ENCODE data around the gene ZSWIM3.

GRCh38 chr20:45924391-45925261 is 67.2 kb downstream of the ZSWIM3 start:
- TF ChIP-seq EZH2 (IDR thresholded peaks at IDR 0.05; ENCODE audit: borderline replicate concordance, low read depth, low read length, severe bottlenecking) (no peak), CTCF (IDR thresholded peaks at IDR 0.05; ENCODE audit: extremely low read depth in 1 of 2, insufficient read depth in 1 of 2, low read depth in 1 of 2, low read length in 2 of 2) (no peak), MAX (IDR thresholded peaks at IDR 0.05; ENCODE audit: insufficient read depth, insufficient read length) (no peak), POLR2AphosphoS5 (IDR thresholded peaks at IDR 0.05; ENCODE audit: insufficient read depth, low read depth, low read length) (no peak), POLR2A (IDR thresholded peaks at IDR 0.05; ENCODE audit: low read depth, low read length) (no peak), JUN (IDR thresholded peaks at IDR 0.05; ENCODE audit: borderline replicate concordance, insufficient read depth, insufficient read length, low read depth) (no peak)
